Nephron progenitor cell (in vitro differentiated cells): Measurements from ENCODE around the gene SMURF2.

Experiments used
- DNase-seq: peaks from one replicate; pipeline ENCODE4 v3.0.0; 2021
- H3K27ac Mint-ChIP-seq: 2 replicates; pipeline ENCODE4 v1.8.0; 2021; ENCODE audit warnings: mild to moderate bottlenecking, moderate library complexity, mixed read lengths
- H3K27me3 Mint-ChIP-seq: 2 replicates; pipeline ENCODE4 v1.8.0; 2021; ENCODE audit warnings: mild to moderate bottlenecking, low read depth, mixed read lengths; ENCODE audit not compliant: poor library complexity
- H3K36me3 Mint-ChIP-seq: 2 replicates; pipeline ENCODE4 v1.8.0; 2021; ENCODE audit warnings: low read depth, mixed read lengths
- H3K4me1 Mint-ChIP-seq: 2 replicates; pipeline ENCODE4 v1.8.0; 2021; ENCODE audit warnings: mixed read lengths
- H3K4me3 Mint-ChIP-seq: 2 replicates; pipeline ENCODE4 v1.8.0; 2021; ENCODE audit warnings: mild to moderate bottlenecking, moderate library complexity, mixed read lengths
- H3K9me3 Mint-ChIP-seq: 2 replicates; pipeline ENCODE4 v1.8.0; 2021; ENCODE audit warnings: mild to moderate bottlenecking, moderate library complexity, mixed read lengths
- CTCF ChIP-seq: fragments of 200-600 bp; sonication (generic); IDR thresholded peaks from 2 replicates; pipeline ENCODE4 v1.5.0; 2021; ENCODE audit warnings: antibody characterized with exemption

The SMURF2 gene

GRCh38 chr17:64555281-64555680 is 106.8 kb downstream of the SMURF2 start:
- DNase-seq, result no peak
- Mint-ChIP-seq H3K27ac (no peak overlapping the region), H3K36me3 (peaks cover 40% of the 10 kb centered on the region), H3K4me3 (no peak overlapping the region), H3K9me3 (no peaks in the 10 kb centered on the region), H3K27me3 (no peaks in the 10 kb centered on the region), H3K4me1 (no peaks in the 10 kb centered on the region)
- TF ChIP-seq CTCF, result no peak

- H3K4me3 Mint-ChIP-seq, result no peak overlapping the region
- no peak for TF ChIP-seq CTCF
- H3K9me3 Mint-ChIP-seq, result no peaks in the 10 kb centered on the region
- H3K4me1 Mint-ChIP-seq, result no peaks in the 10 kb centered on the region
- H3K27ac Mint-ChIP-seq, result no peak overlapping the region
- no peaks in the 10 kb centered on the region for H3K27me3 Mint-ChIP-seq
- no peak for DNase-seq
- H3K36me3 Mint-ChIP-seq, result peaks cover 47% of the 10 kb centered on the region
Observed at GRCh38 chr17:64554028-64554637, 108.0 kb downstream of the SMURF2 start.

GRCh38 chr17:64551461-64551860 is 110.6 kb downstream of the SMURF2 start:
- no peaks in the 10 kb centered on the region for H3K4me1 Mint-ChIP-seq
- H3K9me3 Mint-ChIP-seq, result no peaks in the 10 kb centered on the region
- H3K27me3 Mint-ChIP-seq, result no peaks in the 10 kb centered on the region
- DNase-seq, result no peak
- H3K27ac Mint-ChIP-seq, result peak overlapping the region; percentile 46
- no peak for TF ChIP-seq CTCF
- H3K36me3 Mint-ChIP-seq, result peaks cover 54% of the 10 kb centered on the region
- no peak overlapping the region for H3K4me3 Mint-ChIP-seq

- peak overlapping the region; percentile 67 for H3K27ac Mint-ChIP-seq
- no peak overlapping the region for H3K4me3 Mint-ChIP-seq
Observed at GRCh38 chr17:64547319-64547718, 114.8 kb downstream of the SMURF2 start.

GRCh38 chr17:64546716-64547115 is 115.4 kb downstream of the SMURF2 start:
- Mint-ChIP-seq H3K9me3 (no peaks in the 10 kb centered on the region), H3K36me3 (peaks cover 55% of the 10 kb centered on the region), H3K27me3 (no peaks in the 10 kb centered on the region), H3K4me3 (no peak overlapping the region), H3K27ac (peak overlapping the region; percentile 67), H3K4me1 (no peaks in the 10 kb centered on the region)
- no peak for TF ChIP-seq CTCF
- DNase-seq, result no peak

More at GRCh38 chr17:64547319-64547718, 114.8 kb downstream of the SMURF2 start:
- Mint-ChIP-seq H3K9me3 (no peaks in the 10 kb centered on the region), H3K36me3 (peaks cover 55% of the 10 kb centered on the region), H3K4me1 (no peaks in the 10 kb centered on the region), H3K27me3 (no peaks in the 10 kb centered on the region)
- no peak for TF ChIP-seq CTCF
- DNase-seq, result peak; percentile 10

- H3K4me3 Mint-ChIP-seq, result no peak overlapping the region
- H3K27me3 Mint-ChIP-seq, result no peaks in the 10 kb centered on the region
- no peak for TF ChIP-seq CTCF
- H3K36me3 Mint-ChIP-seq, result peaks cover 41% of the 10 kb centered on the region
- no peak for DNase-seq
- H3K27ac Mint-ChIP-seq, result no peak overlapping the region
- H3K4me1 Mint-ChIP-seq, result no peaks in the 10 kb centered on the region
- H3K9me3 Mint-ChIP-seq, result no peaks in the 10 kb centered on the region
Observed at GRCh38 chr17:64544742-64545141, 117.4 kb downstream of the SMURF2 start.
